GM18517 (cell line): ENCODE results near the gene RFX2.
"Not testable (repeated sequence)": the region's sequence is repeated elsewhere in the genome, so short reads cannot be mapped to it uniquely, and the experiment has no call there.

ENCODE experiments used
- ATAC-seq: cut with Tn5 transposase; IDR thresholded peaks from one replicate; pipeline ENCODE4 v1.9.1; 2021; ENCODE audit warnings: mild to moderate bottlenecking, moderate library complexity; ENCODE audit not compliant: unreplicated experiment

RFX2 gene

DNA sequence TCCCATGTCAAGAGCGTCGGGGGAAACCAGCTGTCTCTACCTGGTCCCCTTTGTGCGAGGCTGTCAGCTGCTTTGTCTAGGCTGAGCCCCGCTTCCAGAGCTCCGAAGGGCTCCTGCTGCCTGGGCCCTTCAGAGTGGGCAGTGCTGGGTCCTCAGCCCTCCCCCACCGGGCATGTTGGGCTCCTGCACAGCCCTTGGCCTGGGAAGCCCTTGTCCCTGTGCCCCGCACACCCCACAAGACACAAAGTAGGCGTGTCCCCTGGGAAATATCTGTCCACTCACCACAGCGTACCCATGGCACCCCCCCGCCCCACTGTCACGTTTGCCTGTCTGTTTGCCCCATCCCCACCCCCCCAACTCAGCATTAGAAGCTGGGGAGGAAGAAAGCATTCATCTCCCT, 92.7 kb downstream of the RFX2 start:
- ATAC-seq: no peak

DNA sequence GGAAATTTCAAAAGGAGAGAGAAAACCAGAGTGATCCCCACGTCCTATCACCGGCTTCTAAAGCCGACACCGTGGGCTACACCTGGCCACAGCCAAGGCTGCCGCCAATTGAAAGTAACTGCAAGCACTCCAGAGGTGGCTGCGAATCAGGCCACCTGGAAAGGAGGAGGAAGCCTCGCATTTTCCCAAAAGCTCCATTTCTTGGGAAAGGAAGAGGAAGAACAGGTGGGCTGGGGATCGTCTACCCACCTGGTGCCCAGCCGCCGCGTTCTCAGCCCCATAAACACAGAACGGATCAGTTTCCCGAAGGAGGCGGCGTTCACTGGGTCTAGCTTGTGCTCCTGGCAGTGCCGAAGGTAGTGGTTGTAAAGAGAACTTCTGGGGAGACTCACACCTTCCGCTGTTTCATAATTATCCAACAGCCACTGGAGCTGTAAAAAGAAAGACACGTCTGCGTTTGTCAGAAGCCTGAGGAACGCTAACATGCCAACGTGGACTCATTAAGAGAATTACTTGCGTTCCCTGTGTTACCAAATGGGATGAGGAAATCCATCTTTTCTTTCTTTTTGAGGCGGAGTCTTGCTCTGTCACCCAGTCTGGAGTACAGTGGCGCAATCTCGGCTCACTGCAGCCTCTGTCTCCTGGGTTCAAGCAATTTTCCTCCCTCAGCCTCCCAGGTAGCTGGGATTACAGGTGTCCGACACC, 94.3 kb downstream of the RFX2 start:
- no peak for ATAC-seq

DNA sequence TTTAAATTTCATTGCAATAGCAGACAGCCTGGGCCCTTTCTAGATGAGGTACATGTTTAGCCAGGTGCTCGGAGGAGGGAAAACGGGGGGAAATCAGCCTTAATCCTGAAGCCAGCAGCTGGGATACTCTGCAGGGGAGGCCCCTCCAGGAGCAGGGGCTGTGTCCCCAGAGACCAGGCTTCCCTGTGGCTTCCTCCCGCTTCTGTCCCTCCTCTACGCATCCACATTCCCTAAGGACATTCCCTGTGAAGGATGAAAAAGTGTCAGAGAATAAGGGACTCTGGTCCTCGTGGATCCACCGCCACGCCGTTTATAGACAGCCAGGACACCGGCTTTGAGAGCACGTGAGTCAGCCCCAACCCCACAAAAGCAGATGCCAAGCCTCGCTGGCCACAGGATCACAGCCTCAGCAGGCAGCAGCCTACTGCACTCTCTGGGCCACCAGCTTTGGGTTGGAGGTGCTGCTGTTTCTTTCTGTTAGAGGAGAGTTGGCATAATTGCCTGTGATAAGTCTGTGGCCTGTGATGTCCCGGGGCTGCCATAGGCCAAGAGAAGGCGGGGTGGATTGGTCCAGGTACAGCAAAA, 95.7 kb downstream of the RFX2 start:
- ATAC-seq: no peak

DNA sequence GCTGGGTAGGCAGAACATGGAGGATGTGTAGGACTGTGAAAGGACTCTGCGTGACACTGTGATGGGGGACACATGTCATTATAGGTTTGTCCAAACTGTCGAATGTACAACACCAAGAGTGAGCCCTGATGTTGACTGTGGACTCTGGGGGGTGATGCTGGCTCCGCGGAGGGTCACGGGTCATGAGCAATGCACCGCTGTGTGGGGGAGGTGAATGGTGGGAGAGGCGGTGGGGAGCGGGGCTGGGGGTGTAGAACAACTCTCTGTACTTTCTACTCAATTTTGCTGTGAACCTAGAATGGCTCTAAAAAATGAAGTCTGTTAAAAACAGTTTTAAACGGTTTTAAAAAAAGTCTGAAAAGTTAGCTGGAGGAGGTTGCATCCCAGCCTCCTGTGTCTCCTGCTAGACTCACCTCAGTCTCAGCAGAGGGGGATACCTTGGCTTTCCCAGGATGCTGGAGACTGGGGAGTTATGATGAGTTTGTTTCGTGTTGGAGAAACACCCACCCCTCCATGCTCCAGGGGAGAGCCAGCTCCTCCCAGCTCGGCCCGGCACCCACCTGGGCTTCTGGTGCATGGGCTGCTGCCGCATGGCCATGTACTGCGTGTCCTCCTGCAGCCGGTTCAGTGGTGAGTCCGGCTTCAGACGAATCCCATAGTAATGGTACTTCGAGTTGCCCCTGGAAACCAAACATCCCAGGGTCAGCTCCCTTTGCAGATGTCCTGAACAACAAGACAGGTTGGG, 97.7 kb downstream of the RFX2 start:
- ATAC-seq: no peak

DNA sequence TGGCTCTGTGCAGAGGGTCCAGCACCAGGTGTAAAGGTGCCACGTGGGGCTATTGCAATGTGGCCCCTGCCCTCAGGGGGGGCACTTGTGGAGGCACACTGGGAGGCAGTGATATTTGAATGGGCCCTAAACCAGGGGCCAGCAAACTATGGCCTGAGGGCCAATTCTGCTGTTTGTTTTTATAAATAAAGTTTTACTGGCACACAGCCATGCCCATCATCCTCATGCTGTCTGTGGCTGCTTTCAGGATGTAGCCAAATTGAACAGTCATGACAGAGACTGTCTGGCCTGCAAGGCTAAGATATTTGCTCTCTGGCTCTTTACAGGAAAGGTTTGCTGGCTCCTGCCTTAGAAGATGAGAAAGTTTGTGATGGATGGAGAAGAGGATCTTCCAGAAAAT, 98.5 kb downstream of the RFX2 start:
- ATAC-seq: no peak

DNA sequence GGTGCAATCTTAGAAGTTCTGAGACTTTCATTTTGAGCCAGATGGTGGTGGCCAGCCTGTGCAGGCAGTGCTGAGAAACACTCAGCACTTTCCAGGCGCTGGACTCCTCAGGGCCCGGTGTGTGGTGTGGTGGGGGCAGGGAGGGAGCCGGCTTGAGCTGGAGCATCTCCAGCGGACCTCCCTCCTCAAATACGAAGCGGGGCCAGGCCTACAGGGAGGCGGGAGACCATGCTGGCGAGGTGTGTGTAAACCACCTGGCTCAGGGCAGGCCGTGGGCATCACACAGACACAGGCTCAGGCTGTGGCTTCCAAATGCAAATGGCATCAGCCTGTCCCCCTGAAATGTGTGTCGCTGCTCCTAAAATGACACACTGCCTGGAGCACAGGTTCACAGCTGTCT, 99.1 kb downstream of the RFX2 start:
- ATAC-seq: no peak

DNA sequence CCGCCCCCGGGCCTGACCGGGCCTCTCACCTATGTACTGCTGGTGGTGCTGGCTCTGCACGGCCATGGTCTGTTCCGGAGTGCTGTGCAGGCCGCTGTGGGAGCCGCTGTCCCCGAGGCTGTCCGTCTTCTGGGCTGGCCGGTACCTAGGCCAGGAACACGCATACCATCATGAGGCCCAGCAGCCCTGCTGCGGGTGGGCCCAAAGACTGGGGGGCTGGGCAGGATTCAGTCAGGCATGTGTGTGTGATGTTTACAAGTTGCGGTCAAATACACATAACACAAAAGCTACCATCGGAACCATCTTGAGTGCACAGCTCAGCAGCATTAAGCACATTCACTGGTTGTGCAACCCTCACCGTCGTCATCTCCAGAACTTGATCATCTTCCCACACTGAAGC, 100.2 kb downstream of the RFX2 start:
- ATAC-seq: no peak

DNA sequence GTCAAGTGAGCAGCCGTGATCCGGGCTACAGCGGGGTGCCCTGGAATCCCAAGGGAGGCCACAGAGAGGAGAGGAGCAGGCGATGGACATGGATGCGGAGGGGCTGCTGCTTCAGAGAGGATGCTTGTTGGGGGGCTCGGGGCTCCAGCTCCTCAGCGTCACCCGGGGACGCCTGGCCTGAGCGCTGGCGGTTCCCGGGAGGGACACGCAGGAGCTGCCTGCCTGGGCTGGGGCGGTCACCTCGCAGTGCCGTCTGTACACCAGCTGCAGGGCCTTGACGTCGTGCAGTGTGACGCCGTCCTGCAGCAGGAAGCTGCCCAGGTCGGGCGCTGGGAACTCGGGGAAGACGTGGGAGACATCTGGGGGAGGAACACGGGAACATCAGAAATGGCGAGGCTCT, 102.4 kb downstream of the RFX2 start:
- ATAC-seq: no peak

DNA sequence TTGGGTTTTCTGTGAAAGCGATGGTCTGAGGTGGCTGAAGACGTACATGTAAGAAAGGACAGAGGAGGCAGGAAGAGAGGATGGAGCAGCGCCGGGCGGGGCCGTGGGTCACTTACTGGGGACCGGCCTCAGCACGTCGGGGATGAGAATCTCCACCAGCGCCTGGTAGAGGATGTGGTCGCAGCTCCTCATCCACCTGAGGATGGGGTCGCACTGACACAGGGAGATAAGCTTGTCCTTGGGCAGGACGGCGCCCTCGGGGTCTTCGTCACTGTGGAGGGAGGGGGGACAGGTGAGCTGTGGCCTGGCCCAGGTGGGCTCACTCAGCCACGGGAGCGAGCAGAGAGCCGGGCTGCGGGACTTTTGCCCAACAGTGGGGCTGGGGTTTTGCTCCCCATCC, 103.4 kb downstream of the RFX2 start:
- ATAC-seq: no peak

DNA sequence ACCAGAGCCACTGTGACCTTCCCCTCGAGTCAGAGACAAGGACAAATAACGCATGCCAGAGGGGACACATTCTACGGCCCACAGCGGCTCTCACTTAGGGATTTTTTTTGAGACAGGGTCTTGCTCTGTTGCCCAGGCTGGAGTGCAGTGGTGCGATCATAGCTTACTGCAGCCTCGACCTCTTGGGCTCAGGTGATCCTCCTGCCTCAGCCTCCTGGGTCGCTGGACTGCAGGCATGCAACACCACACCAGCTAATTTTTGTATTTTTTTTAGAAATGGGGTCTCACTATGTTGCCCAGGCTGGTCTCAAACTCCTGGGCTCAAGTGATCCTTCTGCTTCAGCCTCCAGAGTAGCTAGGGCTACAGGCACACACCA, 104.2 kb downstream of the RFX2 start:
- ATAC-seq: not testable (repeated sequence)

DNA sequence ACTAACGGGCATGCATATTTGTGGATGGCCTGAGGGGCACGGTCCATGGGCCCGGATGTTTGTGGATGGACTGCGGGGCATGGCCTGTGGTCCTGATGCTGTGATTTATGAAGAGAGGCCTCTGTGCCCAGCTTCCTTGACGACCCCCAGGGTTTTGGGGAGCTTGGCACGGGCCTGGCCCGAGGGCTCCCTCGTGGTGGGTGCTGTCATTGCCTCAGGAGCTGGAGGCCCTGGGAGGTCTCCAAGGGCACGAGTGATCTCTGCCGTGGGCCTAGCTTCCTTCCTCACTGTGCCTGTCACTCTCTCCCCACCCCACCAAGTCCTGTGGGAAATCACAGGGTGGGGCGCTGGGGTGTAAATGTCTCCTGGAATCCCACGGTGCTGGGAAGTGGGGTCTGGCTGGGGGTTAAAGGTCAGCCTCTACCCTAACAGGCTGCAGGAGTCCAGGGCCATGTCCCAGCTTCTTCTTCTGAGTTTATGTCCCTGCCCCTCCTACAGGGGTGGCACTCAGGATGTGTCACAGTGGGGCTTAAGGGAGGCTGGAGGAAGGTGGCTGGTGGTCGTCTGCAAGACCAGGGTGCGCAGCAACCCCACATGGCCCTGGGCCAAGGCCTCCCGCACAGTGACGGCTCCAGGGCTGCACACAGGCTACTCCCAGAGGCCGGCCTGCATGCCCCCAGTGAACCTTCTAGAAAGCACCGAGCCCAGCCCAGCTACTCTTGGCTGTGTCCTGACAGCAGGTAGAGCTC, 104.8 kb downstream of the RFX2 start:
- no peak for ATAC-seq

DNA sequence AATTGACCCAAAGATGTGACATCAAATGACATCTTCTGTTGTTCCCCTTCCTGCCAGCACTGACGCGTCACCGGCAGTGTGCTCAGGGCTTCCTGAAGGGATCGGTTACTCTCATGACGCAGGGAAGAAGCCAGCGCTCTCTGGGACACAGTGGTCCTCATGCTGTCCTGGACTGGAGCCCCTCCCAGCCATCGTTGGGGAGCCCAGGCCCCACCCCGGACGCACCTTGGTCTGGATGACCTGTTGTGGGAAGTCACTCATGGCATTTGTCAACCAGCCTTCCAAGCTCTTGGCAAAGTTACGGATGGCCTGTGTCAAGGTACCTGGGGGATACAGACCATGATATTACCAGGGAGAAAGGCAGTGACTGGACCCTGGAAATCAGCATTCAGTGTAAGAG, 106.3 kb downstream of the RFX2 start:
- ATAC-seq: no peak

DNA sequence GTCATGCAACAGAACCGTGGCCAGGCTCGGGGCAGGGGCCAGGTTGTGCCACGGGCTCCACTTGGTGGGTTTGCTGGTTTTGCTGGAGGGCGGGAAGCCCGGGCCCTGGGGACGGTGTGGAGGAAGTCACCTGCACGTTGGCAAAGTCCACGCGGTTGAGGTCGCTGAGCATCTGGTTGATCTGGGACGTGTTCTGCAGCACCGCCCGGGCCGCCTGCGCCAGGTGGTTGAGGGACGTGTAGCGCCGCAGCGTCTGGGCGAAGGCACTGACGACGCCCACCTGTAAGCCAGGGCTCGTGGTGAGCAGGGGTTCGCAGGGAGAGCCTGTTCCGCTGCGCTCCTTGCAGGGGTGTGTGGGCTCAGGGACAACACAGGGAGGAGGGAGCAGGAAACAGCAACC, 107.7 kb downstream of the RFX2 start:
- no peak for ATAC-seq

DNA sequence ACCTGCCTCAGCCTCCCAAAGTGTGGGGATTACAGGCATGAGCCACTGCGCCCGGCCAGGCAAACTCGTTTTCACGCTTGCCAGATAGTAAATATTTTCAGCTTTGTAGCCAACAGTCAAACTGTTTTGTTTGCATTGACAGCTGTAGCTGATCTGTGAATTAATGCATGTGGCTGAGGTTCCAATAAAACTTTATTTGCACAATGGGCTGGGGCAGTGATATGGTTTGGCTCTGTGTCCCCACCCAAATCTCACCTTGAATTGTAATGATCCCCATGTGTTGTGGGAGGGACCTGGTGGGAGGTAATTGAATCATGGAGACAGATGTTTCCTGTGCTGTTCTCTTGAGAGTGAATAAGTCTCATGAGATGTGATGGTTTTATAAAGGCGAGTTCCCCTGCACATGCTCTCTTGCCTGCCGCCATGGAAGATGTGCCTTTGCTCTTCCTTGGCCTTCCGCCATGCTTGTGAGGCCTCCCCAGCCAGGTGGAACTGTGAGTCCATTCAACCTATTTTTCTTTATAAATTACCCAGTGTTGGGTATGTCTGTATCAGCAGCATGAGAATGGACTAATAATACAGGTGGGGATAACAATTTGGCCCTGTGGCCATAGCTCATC, 110.0 kb downstream of the RFX2 start:
- no peak for ATAC-seq

DNA sequence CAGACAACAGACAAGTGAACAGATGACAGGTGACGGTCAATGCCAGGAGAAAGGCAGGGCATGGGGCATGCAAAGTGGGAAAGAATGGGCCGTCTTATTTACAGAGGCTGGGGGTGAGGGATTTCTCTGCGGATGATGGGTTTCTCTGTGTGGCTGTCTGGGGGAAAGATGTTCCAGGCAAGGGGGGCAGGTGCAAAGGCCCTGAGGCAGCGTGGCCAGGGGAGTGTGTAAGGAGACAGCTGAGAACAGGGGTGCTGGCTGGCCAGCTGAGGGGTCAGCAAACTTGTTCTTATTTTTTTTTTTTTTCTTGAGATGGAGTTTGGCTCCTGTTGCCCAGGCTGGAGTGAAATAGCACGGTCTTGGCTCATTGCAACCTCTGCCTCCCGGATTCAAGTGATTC, 110.6 kb downstream of the RFX2 start:
- no peak for ATAC-seq

DNA sequence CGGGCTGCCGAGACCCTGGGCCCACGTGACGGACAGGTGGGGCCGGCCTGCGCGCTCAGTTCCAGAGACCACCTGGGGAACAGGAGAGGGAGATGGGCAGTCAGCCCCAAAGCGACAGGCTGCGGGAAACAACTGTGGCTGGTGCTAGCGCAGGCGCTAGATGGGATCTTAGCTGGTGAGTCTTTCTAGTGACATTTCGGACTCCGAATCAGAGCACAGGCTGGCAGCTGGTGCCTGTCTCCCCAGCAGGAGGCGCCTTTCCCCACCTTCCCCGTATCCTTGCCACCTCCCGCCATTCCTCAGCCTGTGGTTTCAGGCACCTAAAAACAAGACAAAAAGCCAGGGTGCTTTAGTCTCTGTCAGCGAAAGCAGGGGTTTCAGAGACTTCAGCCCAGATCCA, 112.9 kb downstream of the RFX2 start:
- no peak for ATAC-seq

DNA sequence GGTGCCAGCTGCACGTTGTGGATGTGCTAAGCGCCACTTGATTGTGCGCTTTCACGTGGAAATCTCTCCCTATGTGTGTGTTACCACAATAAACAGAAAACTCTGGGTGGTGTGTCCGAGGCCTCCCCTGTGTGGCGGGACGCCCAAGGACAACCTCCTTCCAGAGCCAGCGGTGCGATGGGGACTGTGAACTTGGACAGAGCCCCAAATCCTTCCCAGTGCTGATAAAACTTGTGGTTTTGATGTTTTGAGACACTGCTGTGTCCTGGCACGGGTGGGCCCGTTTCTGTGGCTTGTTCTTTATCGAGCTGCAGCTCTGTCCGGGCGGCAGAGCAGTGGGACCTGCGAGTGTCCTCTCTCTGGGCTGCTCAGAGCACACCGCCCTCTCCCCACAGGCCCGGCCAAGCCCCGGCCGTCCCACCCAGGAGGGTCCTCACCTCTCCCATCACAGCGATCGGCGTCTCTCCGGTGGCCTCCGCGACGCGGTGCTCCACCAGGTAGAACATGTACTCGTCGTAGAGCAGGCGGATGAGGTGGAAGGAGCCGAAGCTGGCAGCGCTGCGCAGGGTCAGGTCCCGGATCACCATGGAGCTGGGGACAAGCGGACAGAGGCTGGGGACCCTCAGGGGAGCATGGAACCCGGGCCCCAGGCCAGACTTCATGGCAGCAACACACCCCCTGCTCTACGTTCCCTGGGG, 113.5 kb downstream of the RFX2 start:
- no peak for ATAC-seq

DNA sequence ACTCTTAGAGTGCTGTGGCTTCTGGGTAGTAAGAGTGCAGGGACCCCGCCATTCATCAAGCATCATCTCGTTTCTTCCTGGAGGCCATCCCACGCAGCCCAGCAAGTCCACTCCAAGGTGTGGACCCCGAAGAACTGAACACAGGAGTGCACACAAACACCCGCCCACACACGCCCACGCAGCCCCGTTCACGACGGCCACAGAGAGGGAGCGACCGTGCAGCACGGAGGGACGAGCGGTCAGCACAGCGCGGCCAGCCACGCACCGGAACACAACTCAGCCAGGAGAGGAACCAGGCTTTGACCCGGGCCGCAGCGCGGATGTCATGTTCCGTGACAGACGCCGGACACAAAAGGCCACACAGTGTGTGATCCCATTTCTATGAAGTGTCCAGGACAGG, 114.2 kb downstream of the RFX2 start:
- no peak for ATAC-seq

DNA sequence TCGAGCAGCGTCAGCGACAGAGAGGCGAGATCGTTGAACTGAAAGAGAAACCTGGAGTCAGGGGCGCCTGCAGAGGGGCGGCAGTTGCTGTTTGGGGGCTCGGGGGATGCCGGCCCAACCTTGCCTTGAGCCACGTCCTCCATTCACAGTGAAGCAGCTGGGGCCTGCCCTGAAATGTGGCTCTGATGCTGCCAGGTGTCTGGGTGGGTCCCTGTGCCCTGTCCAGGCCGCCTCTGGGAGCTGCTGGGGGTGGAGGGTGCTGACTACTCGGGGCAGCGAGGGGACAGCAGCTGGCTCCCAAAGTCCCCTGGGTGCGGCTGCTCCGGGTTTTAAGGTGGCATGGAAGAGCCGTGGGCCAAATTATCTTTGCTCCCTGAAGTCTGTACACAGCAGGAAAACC, 114.7 kb downstream of the RFX2 start:
- ATAC-seq: no peak

DNA sequence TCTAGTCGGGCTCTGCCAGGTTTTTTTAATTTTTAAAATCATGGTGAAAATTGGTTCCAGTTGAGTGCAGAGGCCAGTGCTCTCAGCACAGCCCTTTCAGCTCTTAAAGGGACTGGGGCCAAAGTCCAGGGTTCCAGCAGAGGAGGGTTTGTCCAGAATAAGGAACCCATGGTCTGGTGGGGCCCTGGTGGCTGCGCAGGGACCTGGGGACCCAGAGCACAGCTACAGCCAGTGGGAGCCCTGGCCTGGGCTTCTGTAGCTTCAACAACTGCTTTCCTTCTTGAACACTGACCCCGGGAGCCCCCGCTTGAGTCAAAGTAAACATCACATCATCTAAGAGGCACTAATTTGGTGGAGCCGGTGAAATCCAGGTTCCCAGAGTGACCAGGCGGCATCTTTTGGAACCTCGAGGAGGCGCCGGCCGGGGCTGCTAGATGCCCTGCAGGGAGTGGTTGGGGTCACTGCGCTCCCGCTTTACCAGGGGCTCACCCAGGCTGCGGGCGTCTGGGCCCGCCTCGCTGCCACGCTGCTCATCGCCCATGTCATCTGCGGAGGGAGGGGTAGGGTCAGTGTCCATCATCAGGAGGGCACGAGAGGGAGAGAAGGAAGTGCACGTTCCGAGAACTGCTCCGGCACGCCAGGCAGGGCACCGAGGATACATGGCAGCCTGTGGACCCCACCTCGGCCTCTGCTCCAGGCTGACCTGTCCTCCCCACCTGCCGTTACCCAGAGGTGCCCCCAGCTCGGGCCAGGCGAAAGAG, 115.7 kb downstream of the RFX2 start:
- no peak for ATAC-seq
